H1 (cell line): ENCODE measurements around the gene SYT15. TPM values are rescaled to one million over a fixed set of nuclear protein-coding genes. Genes with fewer than 3 reads are reported as not detected.
"Not testable (repeated sequence)": the region's sequence is repeated elsewhere in the genome, so short reads cannot be mapped to it uniquely, and the experiment has no call there.

Experiments used
- CTCF ChIA-PET: fragments of 300-600 bp; sonication (Branson Sonifier 250); formaldehyde crosslinking; loops from one replicate; lab custom pipeline; 2021; ENCODE audit not compliant: partially characterized antibody; lab: Charles Lee
- POLR2A ChIA-PET: fragments of 300-600 bp; sonication (Branson Sonifier 250); formaldehyde crosslinking; loops from one replicate; lab custom pipeline; 2021; ENCODE audit warnings: inconsistent platforms; ENCODE audit not compliant: partially characterized antibody; lab: Charles Lee
- DNase-seq, 2 experiments: peaks; one replicate each; pipeline versions ENCODE4 v3.0.0 to v3.0.0-alpha.2; 2010 to 2022; ENCODE audit warnings: low spot score in 2 of 2, low read depth in 1 of 2, mixed read lengths in 1 of 2
- FAIRE-seq: peaks from 2 replicates; lab custom pipeline; 2011; peaks lifted over from hg19 to GRCh38; lab: Jason Lieb, UNC
- H2AFZ ChIP-seq: 2 replicates; pipeline ENCODE4 v1.8.1; 2012; ENCODE audit warnings: low read length, inconsistent platforms
- H2AK5ac ChIP-seq: 2 replicates; pipeline ENCODE4 v1.6.1; 2013; ENCODE audit warnings: low read depth, low read length
- H2BK120ac ChIP-seq: replicated peaks from 2 replicates; pipeline ENCODE3; 2013; ENCODE audit warnings: low read depth, low read length, inconsistent platforms
- H2BK12ac ChIP-seq: 2 replicates; pipeline ENCODE4 v1.6.1; 2013; ENCODE audit warnings: low read depth, low read length
- H2BK15ac ChIP-seq: 2 replicates; pipeline ENCODE4 v1.6.1; 2013; ENCODE audit warnings: low read length
- H2BK20ac ChIP-seq: 2 replicates; pipeline ENCODE4 v1.6.1; 2013; ENCODE audit warnings: low read length
- H2BK5ac ChIP-seq: 2 replicates; pipeline ENCODE4 v1.6.1; 2013; ENCODE audit warnings: low read depth, low read length
- H3K14ac ChIP-seq: 2 replicates; pipeline ENCODE4 v1.6.1; 2013; ENCODE audit warnings: inconsistent platforms; ENCODE audit not compliant: insufficient read length
- H3K18ac ChIP-seq: 2 replicates; pipeline ENCODE4 v1.6.1; 2013; ENCODE audit warnings: low read length; ENCODE audit errors: extremely low read depth
- H3K23ac ChIP-seq: 2 replicates; pipeline ENCODE4 v1.6.1; 2013; ENCODE audit warnings: inconsistent platforms; ENCODE audit not compliant: insufficient read length
- H3K23me2 ChIP-seq: 2 replicates; pipeline ENCODE4 v1.6.1; 2013; ENCODE audit warnings: low read depth, low read length
- H3K27ac ChIP-seq: 2 replicates; pipeline ENCODE4 v1.6.1; 2011; ENCODE audit warnings: low read depth, low read length, inconsistent platforms
- H3K27me3 ChIP-seq, 4 experiments: replicated peaks in 1 of 4; 1 replicate in 1 of 4; 2 replicates in 3 of 4; pipeline versions ENCODE4 v1.6.1 to v1.8.1; 2011 to 2013; ENCODE audit warnings: low read length in 3 of 4, mild to moderate bottlenecking in 3 of 4, inconsistent platforms in 2 of 4, mixed read lengths in 2 of 4, moderate library complexity in 1 of 4; ENCODE audit not compliant: control insufficient read depth in 3 of 4, insufficient read depth in 3 of 4; ENCODE audit errors: extremely low read depth in 1 of 4
- H3K36me3 ChIP-seq, 4 experiments: 2 replicates each; pipeline versions ENCODE4 v1.6.1 to v1.8.1; 2011 to 2013; ENCODE audit warnings: mild to moderate bottlenecking in 4 of 4, low read length in 3 of 4, moderate library complexity in 2 of 4, control low read depth in 1 of 4, inconsistent platforms in 1 of 4; ENCODE audit not compliant: insufficient read depth in 4 of 4, control insufficient read depth in 2 of 4
- H3K4ac ChIP-seq: replicated peaks from 2 replicates; pipeline ENCODE3; 2013; ENCODE audit warnings: low read length, low read depth, mixed read lengths, inconsistent platforms; ENCODE audit not compliant: insufficient read length
- H3K4me1 ChIP-seq, 4 experiments: replicated peaks in 1 of 4; 1 replicate in 1 of 4; 2 replicates in 3 of 4; pipeline versions ENCODE4 v1.6.1 to v1.8.1; 2011 to 2013; ENCODE audit warnings: low read length in 3 of 4, inconsistent platforms in 2 of 4, mixed read lengths in 1 of 4; ENCODE audit not compliant: insufficient read depth in 4 of 4, control insufficient read depth in 3 of 4
- H3K4me2 ChIP-seq, 2 experiments: 2 replicates each; pipeline versions ENCODE4 v1.6.1 to v1.8.1; 2011 to 2013; ENCODE audit warnings: low read depth in 2 of 2, low read length in 2 of 2, control low read depth in 1 of 2, inconsistent platforms in 1 of 2, mild to moderate bottlenecking in 1 of 2; ENCODE audit not compliant: insufficient read depth in 1 of 2
- H3K4me3 ChIP-seq, 4 experiments: fragments of 200-600, 300-600 bp in 1 of 4; sonication (generic), shearing (Covaris generic), sonication (Bioruptor Twin) in 1 of 4; 2 replicates each; pipeline versions ENCODE4 v1.5.1 to v1.8.1; 2011 to 2016; ENCODE audit warnings: low read length in 4 of 4, low read depth in 3 of 4, control low read depth in 2 of 4, inconsistent platforms in 2 of 4, mild to moderate bottlenecking in 2 of 4, mixed read lengths in 1 of 4, moderate library complexity in 1 of 4; ENCODE audit not compliant: insufficient read depth in 2 of 4; ENCODE audit errors: extremely low read depth in 1 of 4
- H3K56ac ChIP-seq: replicated peaks from 2 replicates; pipeline ENCODE3; 2013; ENCODE audit warnings: low read depth, mild to moderate bottlenecking, mixed read lengths, low read length, inconsistent platforms; ENCODE audit not compliant: insufficient read length
- H3K79me1 ChIP-seq: 2 replicates; pipeline ENCODE4 v1.6.1; 2013; ENCODE audit warnings: low read depth, low read length, control low read depth
- H3K79me2 ChIP-seq, 2 experiments: 2 replicates each; pipeline versions ENCODE4 v1.6.1 to v1.8.1; 2012 to 2013; ENCODE audit warnings: low read length in 2 of 2, mild to moderate bottlenecking in 2 of 2, inconsistent platforms in 1 of 2; ENCODE audit not compliant: insufficient read depth in 2 of 2, control insufficient read depth in 1 of 2
- H3K9ac ChIP-seq, 4 experiments: replicated peaks in 1 of 4; 1 replicate in 1 of 4; 2 replicates in 3 of 4; pipeline versions ENCODE4 v1.6.1 to v1.8.1; 2011 to 2013; ENCODE audit warnings: low read depth in 3 of 4, low read length in 3 of 4, control low read depth in 2 of 4, mild to moderate bottlenecking in 2 of 4, moderate library complexity in 2 of 4, inconsistent platforms in 1 of 4; ENCODE audit errors: extremely low read depth in 1 of 4
- H3K9me3 ChIP-seq, 2 experiments: 2 replicates each; pipeline versions ENCODE4 v1.6.1 to v1.8.1; 2012 to 2013; ENCODE audit warnings: mild to moderate bottlenecking in 2 of 2, moderate library complexity in 2 of 2, control low read depth in 1 of 2, inconsistent platforms in 1 of 2, low read depth in 1 of 2, low read length in 1 of 2, mixed read lengths in 1 of 2; ENCODE audit not compliant: insufficient read depth in 2 of 2
- H4K20me1 ChIP-seq, 2 experiments: replicated peaks in 1 of 2; 2 replicates each; pipeline versions ENCODE3 to v1.8.1; 2011 to 2013; ENCODE audit warnings: inconsistent platforms in 2 of 2, low read length in 2 of 2, mild to moderate bottlenecking in 1 of 2; ENCODE audit not compliant: insufficient read depth in 2 of 2, control insufficient read depth in 1 of 2
- H4K5ac ChIP-seq: 2 replicates; pipeline ENCODE4 v1.6.1; 2013; ENCODE audit warnings: low read length, low read depth, mixed read lengths, inconsistent platforms; ENCODE audit not compliant: insufficient read length
- H4K8ac ChIP-seq: 2 replicates; pipeline ENCODE4 v1.8.0; 2013; ENCODE audit warnings: mild to moderate bottlenecking, moderate library complexity, low read length, inconsistent platforms; ENCODE audit not compliant: insufficient read depth; ENCODE audit errors: extremely low read depth
- H4K91ac ChIP-seq: replicated peaks from 2 replicates; pipeline ENCODE3; 2013; ENCODE audit warnings: low read length, mixed read lengths, inconsistent platforms; ENCODE audit not compliant: insufficient read length
- WGBS, 2 experiments: shearing (Covaris generic) in 1 of 2; methylation state at CpG; one replicate each; pipeline versions ENCODE4 v1.1.6 to v1.1.7; 2013 to 2015; ENCODE audit warnings: low lambda C conversion rate in 2 of 2, mixed read lengths in 2 of 2, inconsistent platforms in 1 of 2, low coverage in 1 of 2, missing lambda C conversion rate in 1 of 2; ENCODE audit not compliant: insufficient replicate concordance in 2 of 2, insufficient coverage in 1 of 2, insufficient read length in 1 of 2; ENCODE audit errors: extremely low coverage in 1 of 2, missing lambda C conversion rate in 1 of 2; 5-methylcytosine and 5-hydroxymethylcytosine counted together
- polyA plus RNA-seq, 7 experiments: library from polyadenylated mRNA; depleted of rRNA in 3 of 7; stranded (reverse) in 5 of 7; unstranded in 2 of 7; fragments of >200 nt in 5 of 7; fragments of 200-250 nt in 2 of 7; gene quantifications; 1 replicate in 5 of 7; 2 replicates in 1 of 7; 4 replicates in 1 of 7; pipeline versions ENCODE4 v1.2.1 to v1.2.3, GENCODE V29; 2011 to 2013; ENCODE audit warnings: missing spikeins in 2 of 7, mixed read lengths in 2 of 7
- total RNA-seq: library from RNA; stranded (reverse); fragmentation: NEBNext Ultra II Directional; extraction: Animal tissue kit (Norgen Biotek cat#: 25700); gene quantifications from 2 replicates; pipeline ENCODE4 v1.2.1, GENCODE V29; 2021

The SYT15 gene
- total and polyA plus RNA-seq, 2 of the 8 experiments (the other 6 are each of a cell fraction or from before 2014, with no cell fraction given), result 0.39 to 0.61 TPM

DNA sequence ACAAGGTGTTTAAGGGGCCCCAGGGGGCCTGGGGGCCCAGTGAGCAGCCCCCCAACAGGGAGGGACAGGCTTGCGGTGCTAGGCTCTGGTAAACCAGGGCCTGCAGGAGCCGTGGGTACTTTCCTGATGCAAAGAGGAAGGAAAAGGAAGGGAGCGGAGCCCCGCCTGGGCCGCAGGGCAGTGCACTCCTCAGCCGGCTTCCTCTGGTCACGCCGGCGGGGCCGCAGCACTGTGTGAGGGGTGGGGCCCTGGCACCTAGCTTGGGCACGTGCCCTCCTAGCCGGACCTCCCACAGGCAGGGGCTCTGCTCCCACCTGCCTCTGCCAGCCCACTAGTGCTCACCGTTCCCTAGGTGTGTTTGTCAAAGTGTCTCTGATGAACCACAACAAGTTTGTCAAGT lies 6.3 kb downstream of the SYT15 start:
- H2AFZ ChIP-seq, DNase-seq, H3K36me3 ChIP-seq, CTCF ChIA-PET, H4K5ac ChIP-seq, POLR2A ChIA-PET, H3K27me3 ChIP-seq, H3K9me3 ChIP-seq, H3K79me2 ChIP-seq, H2BK5ac ChIP-seq, FAIRE-seq, H3K56ac ChIP-seq, H4K91ac ChIP-seq, H3K4me3 ChIP-seq, H2AK5ac ChIP-seq, H2BK12ac ChIP-seq, H2BK20ac ChIP-seq, H2BK120ac ChIP-seq, H3K27ac ChIP-seq, H3K4ac ChIP-seq, H3K23me2 ChIP-seq, H3K79me1 ChIP-seq, H4K20me1 ChIP-seq, H4K8ac ChIP-seq, H3K14ac ChIP-seq, H3K4me1 ChIP-seq, H3K9ac ChIP-seq, H2BK15ac ChIP-seq, H3K18ac ChIP-seq, H3K4me2 ChIP-seq, H3K23ac ChIP-seq: not testable (repeated sequence)
- WGBS, 2 experiments, result no CpG with 5 or more reads among the region's 13 CpGs

DNA sequence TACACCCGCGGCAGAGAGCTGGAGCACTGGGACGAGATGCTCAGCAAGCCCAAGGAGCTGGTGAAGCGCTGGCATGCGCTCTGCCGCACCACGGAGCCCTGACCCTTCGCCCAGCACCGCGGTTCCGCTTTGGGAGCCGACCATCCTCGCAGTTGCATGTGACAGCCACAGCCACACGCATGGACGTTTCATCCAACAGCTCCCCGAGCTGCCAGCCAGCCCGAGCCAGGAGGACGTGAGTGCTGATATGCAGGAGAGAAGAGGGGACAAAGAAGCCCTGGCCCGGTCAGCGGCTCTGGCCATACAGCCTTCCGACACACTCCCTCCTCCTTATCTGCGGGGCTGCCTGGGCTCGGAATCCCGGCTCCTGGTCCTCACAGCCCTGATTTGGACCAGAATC lies 8.6 kb downstream of the SYT15 start:
- H2BK20ac ChIP-seq, H3K27me3 ChIP-seq, H3K79me1 ChIP-seq, H2BK120ac ChIP-seq, CTCF ChIA-PET, H2AK5ac ChIP-seq, FAIRE-seq, H3K23ac ChIP-seq, H2BK15ac ChIP-seq, H3K4me3 ChIP-seq, H3K23me2 ChIP-seq, H3K14ac ChIP-seq, H2BK12ac ChIP-seq, H2AFZ ChIP-seq, H3K4me2 ChIP-seq, H3K27ac ChIP-seq, H2BK5ac ChIP-seq, H4K91ac ChIP-seq, H4K5ac ChIP-seq, H3K56ac ChIP-seq, H3K36me3 ChIP-seq, H3K18ac ChIP-seq, H3K79me2 ChIP-seq, H3K9ac ChIP-seq, H4K8ac ChIP-seq, POLR2A ChIA-PET, H3K9me3 ChIP-seq, H3K4me1 ChIP-seq, H3K4ac ChIP-seq, H4K20me1 ChIP-seq, DNase-seq: not testable (repeated sequence)
- WGBS, 2 experiments, result no CpG with 5 or more reads among the region's 24 CpGs
